Measurements from ENCODE around the gene WWC2. TPM values are rescaled to one million over a fixed set of nuclear protein-coding genes. Genes with fewer than 3 reads are reported as not detected.

Gene WWC2
- total and polyA plus RNA-seq, 2 donors (not counting 3 experiments of a cell fraction or from before 2014, with no cell fraction given): 12.9 to 52.2 TPM

- no peak for DNase-seq (ENCODE audit: low read depth, low spot score)
- Histone ChIP-seq H3K9ac (replicated peaks; ENCODE audit: extremely low read depth, insufficient read depth, low read length) (no peak overlapping the region), H3K36me3 (ENCODE audit: control insufficient read depth in 2 of 2, extremely low read depth in 1 of 2, insufficient read depth in 2 of 2, low read length in 2 of 2) (no peaks in the 10 kb centered on the region), H3K4me2 (ENCODE audit: insufficient read depth, low read length) (no peak overlapping the region), H3K27me3 (ENCODE audit: control insufficient read depth in 2 of 2, insufficient read depth in 2 of 2, low read length in 2 of 2) (no peaks in the 10 kb centered on the region), H2AFZ (ENCODE audit: low read depth, low read length) (no peak overlapping the region), H3K4me1 (ENCODE audit: control insufficient read depth, extremely low read depth, insufficient read depth, low read length) (peaks cover 33% of the 10 kb centered on the region), H3K27ac (ENCODE audit: insufficient read depth, low read depth, low read length) (no peak overlapping the region), H4K20me1 (replicated peaks; ENCODE audit: control insufficient read depth, extremely low read depth, insufficient read depth, low read length) (no peaks in the 10 kb centered on the region), H3K79me2 (ENCODE audit: control insufficient read depth, insufficient read depth, low read length) (no peaks in the 10 kb centered on the region), H3K9me3 (replicated peaks; ENCODE audit: control insufficient read depth, insufficient read depth, low read length) (no peaks in the 10 kb centered on the region), H3K9me1 (replicated peaks; ENCODE audit: control insufficient read depth, extremely low read depth, insufficient read depth, low read length) (no peaks in the 10 kb centered on the region), H3K4me3 (replicated peaks in 1 of 3; ENCODE audit: insufficient read depth in 1 of 3, low read depth in 1 of 3, low read length in 3 of 3) (no peak overlapping the region)
- POLR2A ChIA-PET: no interaction called here
- intact Hi-C loops (cut with micrococcal nuclease) (no loop called here), dilution Hi-C loops (cut with MboI; ENCODE audit: extremely low pct_ligation_motif_present, low sequenced_read_pairs) (no loop called here)
- no TSS peak for BruUV-seq (replicated peaks)
- no peak for TF ChIP-seq GATA2 (IDR thresholded peaks at IDR 0.05; ENCODE audit: insufficient read depth, insufficient read length, low read depth, low read length)
- no peak for TF ChIP-seq MAX (IDR thresholded peaks at IDR 0.05; ENCODE audit: insufficient read depth, insufficient read length)
- no peak for TF ChIP-seq JUN (IDR thresholded peaks at IDR 0.05; ENCODE audit: borderline replicate concordance, insufficient read depth, insufficient read length, low read depth)
- no peak for TF ChIP-seq MYC (IDR thresholded peaks at IDR 0.05; ENCODE audit: low read depth, low read length)
- no peak for TF ChIP-seq POLR2AphosphoS5 (IDR thresholded peaks at IDR 0.05; ENCODE audit: insufficient read depth, low read depth, low read length)
- TF ChIP-seq EZH2 (IDR thresholded peaks at IDR 0.05; ENCODE audit: borderline replicate concordance, low read depth, low read length, severe bottlenecking): no peak
- no peak for TF ChIP-seq POLR2A (IDR thresholded peaks at IDR 0.05; ENCODE audit: low read depth, low read length)
- no peak for TF ChIP-seq CTCF (IDR thresholded peaks at IDR 0.05; ENCODE audit: extremely low read depth in 1 of 2, insufficient read depth in 1 of 2, low read depth in 1 of 2, low read length in 2 of 2)
- TF ChIP-seq FOS (IDR thresholded peaks at IDR 0.05; ENCODE audit: borderline replicate concordance, insufficient read depth, low read length): no peak
- FAIRE-seq: no peak
- CTCF ChIA-PET: no interaction called here
Observed at GRCh38 chr4:183333202-183333601, 234.1 kb downstream of the WWC2 start.

Data from endothelial cell of umbilical vein (primary cell).